ENCODE measurements around the gene DLG2. TPM values are rescaled to one million over a fixed set of nuclear protein-coding genes. Genes with fewer than 3 reads are reported as not detected.

DLG2 gene
- total and polyA plus RNA-seq, 2 donors (not counting 3 experiments of a cell fraction or from before 2014, with no cell fraction given): 0.15 to 1.1 TPM

DNA sequence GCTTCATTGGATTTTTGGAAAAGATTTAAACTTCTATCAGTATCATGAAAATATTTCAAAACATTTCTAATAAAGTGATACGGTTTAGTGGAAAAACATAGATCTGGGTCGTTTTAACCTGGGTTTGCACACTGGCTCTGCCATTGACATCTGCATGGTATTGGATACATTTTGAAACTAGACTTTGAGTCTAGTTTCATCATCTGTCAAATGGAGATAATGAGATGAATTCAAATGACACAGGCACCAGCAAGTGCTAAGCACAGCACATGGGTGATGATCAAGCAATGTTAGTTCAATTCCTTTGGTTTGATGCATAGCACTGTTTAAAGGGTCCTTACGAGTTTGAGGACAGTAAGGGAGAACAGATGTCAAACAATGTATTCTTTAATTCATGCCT lies 1522.0 kb downstream of the DLG2 start:
- intact Hi-C loops (cut with micrococcal nuclease): no loop called here
- Histone ChIP-seq H3K27ac (ENCODE audit: insufficient read depth, low read depth, low read length) (no peak overlapping the region), H3K4me2 (ENCODE audit: insufficient read depth, low read length) (no peak overlapping the region), H3K9ac (replicated peaks; ENCODE audit: extremely low read depth, insufficient read depth, low read length) (no peak overlapping the region), H3K27me3 (ENCODE audit: control insufficient read depth in 2 of 2, insufficient read depth in 2 of 2, low read length in 2 of 2) (no peaks in the 10 kb centered on the region), H3K79me2 (ENCODE audit: control insufficient read depth, insufficient read depth, low read length) (no peaks in the 10 kb centered on the region), H3K9me1 (replicated peaks; ENCODE audit: control insufficient read depth, extremely low read depth, insufficient read depth, low read length) (no peaks in the 10 kb centered on the region), H4K20me1 (replicated peaks; ENCODE audit: control insufficient read depth, extremely low read depth, insufficient read depth, low read length) (no peaks in the 10 kb centered on the region), H3K4me1 (ENCODE audit: control insufficient read depth, extremely low read depth, insufficient read depth, low read length) (no peaks in the 10 kb centered on the region), H3K4me3 (replicated peaks in 1 of 3; ENCODE audit: insufficient read depth in 1 of 3, low read depth in 1 of 3, low read length in 3 of 3) (no peak overlapping the region), H3K9me3 (replicated peaks; ENCODE audit: control insufficient read depth, insufficient read depth, low read length) (peaks cover 7% of the 10 kb centered on the region), H2AFZ (ENCODE audit: low read depth, low read length) (no peak overlapping the region), H3K36me3 (ENCODE audit: control insufficient read depth in 2 of 2, extremely low read depth in 1 of 2, insufficient read depth in 2 of 2, low read length in 2 of 2) (no peaks in the 10 kb centered on the region)
- CTCF ChIA-PET: no interaction called here
- dilution Hi-C loops (cut with MboI; ENCODE audit: extremely low pct_ligation_motif_present, low sequenced_read_pairs): no loop called here
- DNase-seq (ENCODE audit: low read depth, low spot score): no peak
- POLR2A ChIA-PET: no interaction called here
- no TSS peak for BruUV-seq (replicated peaks)
- no peak for FAIRE-seq
- TF ChIP-seq MYC (IDR thresholded peaks at IDR 0.05; ENCODE audit: low read depth, low read length) (no peak), EZH2 (IDR thresholded peaks at IDR 0.05; ENCODE audit: borderline replicate concordance, low read depth, low read length, severe bottlenecking) (no peak), FOS (IDR thresholded peaks at IDR 0.05; ENCODE audit: borderline replicate concordance, insufficient read depth, low read length) (no peak), POLR2AphosphoS5 (IDR thresholded peaks at IDR 0.05; ENCODE audit: insufficient read depth, low read depth, low read length) (no peak), GATA2 (IDR thresholded peaks at IDR 0.05; ENCODE audit: insufficient read depth, insufficient read length, low read depth, low read length) (no peak), POLR2A (IDR thresholded peaks at IDR 0.05; ENCODE audit: low read depth, low read length) (no peak), JUN (IDR thresholded peaks at IDR 0.05; ENCODE audit: borderline replicate concordance, insufficient read depth, insufficient read length, low read depth) (no peak)
- TF ChIP-seq, protein P1, sequence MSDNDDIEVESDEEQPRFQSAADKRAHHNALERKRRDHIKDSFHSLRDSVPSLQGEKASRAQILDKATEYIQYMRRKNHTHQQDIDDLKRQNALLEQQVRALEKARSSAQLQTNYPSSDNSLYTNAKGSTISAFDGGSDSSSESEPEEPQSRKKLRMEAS (IDR thresholded peaks at IDR 0.05; ENCODE audit: insufficient read depth, insufficient read length): no peak
- TF ChIP-seq, protein P2, sequence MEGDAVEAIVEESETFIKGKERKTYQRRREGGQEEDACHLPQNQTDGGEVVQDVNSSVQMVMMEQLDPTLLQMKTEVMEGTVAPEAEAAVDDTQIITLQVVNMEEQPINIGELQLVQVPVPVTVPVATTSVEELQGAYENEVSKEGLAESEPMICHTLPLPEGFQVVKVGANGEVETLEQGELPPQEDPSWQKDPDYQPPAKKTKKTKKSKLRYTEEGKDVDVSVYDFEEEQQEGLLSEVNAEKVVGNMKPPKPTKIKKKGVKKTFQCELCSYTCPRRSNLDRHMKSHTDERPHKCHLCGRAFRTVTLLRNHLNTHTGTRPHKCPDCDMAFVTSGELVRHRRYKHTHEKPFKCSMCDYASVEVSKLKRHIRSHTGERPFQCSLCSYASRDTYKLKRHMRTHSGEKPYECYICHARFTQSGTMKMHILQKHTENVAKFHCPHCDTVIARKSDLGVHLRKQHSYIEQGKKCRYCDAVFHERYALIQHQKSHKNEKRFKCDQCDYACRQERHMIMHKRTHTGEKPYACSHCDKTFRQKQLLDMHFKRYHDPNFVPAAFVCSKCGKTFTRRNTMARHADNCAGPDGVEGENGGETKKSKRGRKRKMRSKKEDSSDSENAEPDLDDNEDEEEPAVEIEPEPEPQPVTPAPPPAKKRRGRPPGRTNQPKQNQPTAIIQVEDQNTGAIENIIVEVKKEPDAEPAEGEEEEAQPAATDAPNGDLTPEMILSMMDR (IDR thresholded peaks at IDR 0.05; ENCODE audit: extremely low read depth in 1 of 2, insufficient read depth in 1 of 2, low read depth in 1 of 2, low read length in 2 of 2): no peak
